Measurements from ENCODE around the gene SENP2. TPM values are rescaled to one million over a fixed set of nuclear protein-coding genes. Genes with fewer than 3 reads are reported as not detected.
A peak's percentile ranks its signal among the peaks of the same experiment; 100 is the strongest.
"Not testable (repeated sequence)": the region's sequence is repeated elsewhere in the genome, so short reads cannot be mapped to it uniquely, and the experiment has no call there.

The SENP2 gene
- total RNA-seq = 10 to 100 TPM; 23.2 to 24.6 TPM

DNA sequence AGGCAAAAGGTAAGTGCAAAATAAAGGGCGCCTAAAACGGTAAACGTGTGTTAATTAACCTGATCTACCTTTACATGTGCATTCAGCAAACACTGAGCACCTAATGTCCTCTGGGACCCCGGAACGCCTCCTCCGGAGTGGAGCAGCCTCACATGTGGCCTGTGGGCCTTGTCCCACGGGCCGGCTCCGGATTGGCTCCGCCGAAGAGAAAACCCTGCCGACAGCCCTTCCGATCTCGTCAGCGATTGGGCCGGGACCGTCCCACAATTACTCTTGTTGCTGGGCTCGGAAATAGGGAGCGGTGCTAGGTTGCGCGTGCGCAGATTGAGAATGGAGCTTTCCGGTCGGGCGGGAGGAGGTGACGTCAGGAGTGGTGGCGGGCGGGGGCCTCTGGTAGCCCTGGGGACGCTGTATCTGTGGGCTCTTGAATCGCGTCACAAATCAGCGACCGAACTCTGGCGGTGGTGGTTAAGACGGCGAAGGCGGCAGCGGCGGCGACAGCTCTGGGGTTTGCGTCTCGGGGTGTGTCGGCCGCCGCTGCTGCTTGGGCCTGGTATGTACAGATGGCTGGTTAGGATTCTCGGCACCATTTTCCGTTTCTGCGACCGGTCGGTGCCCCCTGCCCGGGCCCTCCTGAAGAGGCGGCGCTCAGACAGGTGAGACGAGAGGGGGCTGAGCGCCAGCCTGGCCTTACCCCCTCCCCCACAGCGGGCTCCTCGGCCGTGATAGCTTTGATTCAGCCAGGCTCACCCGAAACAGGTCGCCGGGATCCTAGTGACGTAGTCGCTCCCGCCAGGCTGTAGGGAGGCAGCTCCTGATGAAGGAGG, at the start of gene SENP2:
TSS of gene SENP2 (plus strand) at position 437 of the 827 bp plus-strand sequence. CDS start at position 556, 119 bp downstream.
- DNase-seq = peak; percentile 100
- Mint-ChIP-seq H3K27me3 (no peaks in the 10 kb centered on the region), H3K4me3 (peak within 1 kb of the TSS; percentile 87), H3K27ac (peak within 1 kb of the TSS; percentile 93), H3K36me3 (ENCODE audit: low read depth) (peaks cover 2% of the 10 kb centered on the region), H3K9me3 (ENCODE audit: low read depth) (no peaks in the 10 kb centered on the region), H3K4me1 (peaks cover 26% of the 10 kb centered on the region)
- ChIA-PET POLR2A (interaction anchor here (0.5 to 1.9 kb wide), 8 partner anchors 9 to 1721 kb away, joined by 3 to 9 read pairs (median 3); partner anchors contain the start of gene TMEM41A), CTCF (interaction anchor here (0.6 to 2.1 kb wide), 7 partner anchors 9 to 674 kb away, joined by 3 to 14 read pairs (median 3); no protein-coding TSS in a partner anchor)
- intact Hi-C loops (cut with DNase I, micrococcal nuclease) = loop anchor here (1.0 to 5.0 kb wide), 9 partner anchors 27 to 1399 kb away; partner anchors contain the start of genes TMEM41A (in 2 of the 2), ABCF3 (in 1 of the 2), DNAJB11 (in 1 of the 2) and EIF4A2 (in 1 of the 2)
- ATAC-seq = peak; percentile 98

DNA sequence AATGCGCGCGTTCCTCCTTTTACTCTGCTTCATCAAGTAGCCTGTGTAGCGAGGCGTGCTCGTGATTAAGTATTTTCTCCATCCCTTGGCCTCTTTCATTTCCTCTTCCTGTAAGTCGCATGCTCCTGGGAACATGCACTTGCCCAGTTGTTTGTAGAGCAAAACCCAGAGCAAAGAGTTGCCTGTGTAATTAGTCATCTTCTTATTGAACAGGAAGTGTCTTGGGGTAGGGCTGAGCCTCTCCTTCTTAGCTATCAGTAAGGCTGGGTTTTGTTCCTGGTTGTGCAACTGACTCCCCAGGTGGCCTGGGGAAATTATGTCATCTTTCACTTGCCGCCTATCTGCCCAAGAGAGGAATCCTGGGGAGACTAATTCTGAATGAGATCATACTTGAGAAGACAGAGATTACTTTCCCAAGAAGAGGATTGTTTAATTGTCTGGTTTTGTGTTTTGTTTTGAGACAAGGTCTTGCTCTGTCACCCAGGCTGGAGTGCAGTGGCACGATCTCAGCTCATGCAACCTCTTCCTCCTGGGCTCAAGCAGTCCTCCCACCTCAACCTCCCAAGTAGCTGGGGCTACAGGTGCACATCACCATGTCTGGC, 48.6 kb upstream of the SENP2 start:
- peaks cover 2% of the 10 kb centered on the region for H3K27me3 Mint-ChIP-seq
- peaks cover 15% of the 10 kb centered on the region for H3K4me1 Mint-ChIP-seq
- H3K36me3 Mint-ChIP-seq (ENCODE audit: low read depth) = no peaks in the 10 kb centered on the region
- CTCF ChIA-PET = interaction anchor here (1.7 kb wide), 1 partner anchor 8 kb away, joined by 5 read pairs; no protein-coding TSS in a partner anchor
- peak overlapping the region; percentile 87 for H3K27ac Mint-ChIP-seq
- DNase-seq = peak; percentile 73
- POLR2A ChIA-PET = interaction anchor here (0.6 kb wide), 1 partner anchor 105 kb away, joined by 3 read pairs; no protein-coding TSS in a partner anchor
- intact Hi-C loops (cut with DNase I, micrococcal nuclease) = no loop called here
- ATAC-seq = peak; percentile 98
- H3K4me3 Mint-ChIP-seq = no peak overlapping the region
- no peaks in the 10 kb centered on the region for H3K9me3 Mint-ChIP-seq (ENCODE audit: low read depth)

DNA sequence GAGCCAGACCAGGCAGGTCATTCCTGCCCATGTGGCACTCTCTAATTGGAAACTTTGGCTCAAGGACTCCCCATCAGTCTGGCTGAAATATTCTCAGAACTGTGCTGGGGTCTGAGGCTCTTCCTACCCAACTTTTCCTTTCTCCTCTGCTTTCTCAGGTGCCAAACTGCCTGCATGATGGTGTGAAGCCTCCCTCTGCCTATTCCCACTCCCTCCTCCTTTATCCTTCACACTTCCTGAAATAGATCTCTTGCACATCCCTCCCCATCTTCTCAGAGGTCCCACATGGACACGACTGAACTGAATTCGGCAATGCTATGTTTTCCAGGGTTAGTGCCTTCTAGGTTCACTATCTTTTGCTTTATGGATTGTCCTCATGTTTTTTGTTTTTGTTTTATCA, 46.2 kb upstream of the SENP2 start:
- H3K27ac Mint-ChIP-seq = no peak overlapping the region
- DNase-seq (no peak), ATAC-seq (no peak)
- ChIA-PET CTCF (interaction anchor here (0.5 kb wide), 1 partner anchor 184 kb away, joined by 4 read pairs; no protein-coding TSS in a partner anchor), POLR2A (no interaction called here)
- H3K4me3 Mint-ChIP-seq = no peak overlapping the region
- H3K36me3 Mint-ChIP-seq (ENCODE audit: low read depth) = no peaks in the 10 kb centered on the region
- no peaks in the 10 kb centered on the region for H3K9me3 Mint-ChIP-seq (ENCODE audit: low read depth)
- intact Hi-C loops (cut with DNase I, micrococcal nuclease) = no loop called here
- H3K4me1 Mint-ChIP-seq = peaks cover 15% of the 10 kb centered on the region
- peaks cover 2% of the 10 kb centered on the region for H3K27me3 Mint-ChIP-seq

DNA sequence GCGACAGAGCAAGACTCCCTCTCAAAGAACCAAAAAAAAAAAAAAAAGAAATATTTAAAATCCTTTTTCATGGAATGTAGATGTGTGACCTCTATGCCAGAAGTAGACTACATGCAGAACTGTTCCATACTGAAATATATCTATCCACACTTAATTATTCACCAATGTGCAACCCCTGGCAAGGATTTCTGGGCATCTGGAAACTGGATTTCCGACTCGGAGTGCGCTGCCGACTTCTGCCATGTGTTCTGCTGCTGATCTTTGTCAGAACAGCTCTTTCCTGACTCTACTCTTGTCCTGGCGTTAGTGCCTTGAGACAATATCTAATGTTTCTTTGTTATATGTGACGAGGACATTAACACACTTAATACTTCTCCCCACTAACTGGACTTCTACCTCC, 45.4 kb upstream of the SENP2 start:
- Mint-ChIP-seq H3K4me3 (no peak overlapping the region), H3K9me3 (ENCODE audit: low read depth) (no peaks in the 10 kb centered on the region), H3K27me3 (peaks cover 2% of the 10 kb centered on the region), H3K27ac (no peak overlapping the region), H3K36me3 (ENCODE audit: low read depth) (no peaks in the 10 kb centered on the region), H3K4me1 (peaks cover 15% of the 10 kb centered on the region)
- intact Hi-C loops (cut with DNase I, micrococcal nuclease) = no loop called here
- no peak for DNase-seq
- CTCF ChIA-PET = no interaction called here
- ATAC-seq = no peak
- POLR2A ChIA-PET = no interaction called here

DNA sequence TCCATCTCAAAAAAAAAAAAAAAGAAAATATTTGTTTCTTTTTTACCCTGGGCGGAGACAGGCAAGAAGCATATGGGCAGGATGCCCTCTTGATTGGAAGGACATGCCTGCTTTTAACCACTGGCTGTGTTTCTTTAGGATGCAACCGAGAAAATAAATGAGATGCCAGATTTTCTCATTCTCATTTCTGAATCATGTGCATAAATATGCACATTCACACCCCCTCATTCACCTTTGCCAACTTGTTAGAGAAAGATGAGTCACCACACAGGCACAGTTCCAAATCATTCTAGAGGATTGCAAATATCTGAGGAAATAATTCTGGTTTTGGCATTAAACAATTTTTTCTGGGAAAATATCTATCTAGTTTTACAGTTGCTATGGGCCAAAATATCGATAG, 37.0 kb upstream of the SENP2 start:
- Mint-ChIP-seq H3K27me3 (no peaks in the 10 kb centered on the region), H3K36me3 (ENCODE audit: low read depth) (no peaks in the 10 kb centered on the region), H3K9me3 (ENCODE audit: low read depth) (no peaks in the 10 kb centered on the region), H3K4me3 (no peak overlapping the region), H3K4me1 (peaks cover 17% of the 10 kb centered on the region), H3K27ac (no peak overlapping the region)
- ChIA-PET CTCF (no interaction called here), POLR2A (no interaction called here)
- intact Hi-C loops (cut with DNase I, micrococcal nuclease) = no loop called here
- ATAC-seq = peak; percentile 44
- DNase-seq = no peak

DNA sequence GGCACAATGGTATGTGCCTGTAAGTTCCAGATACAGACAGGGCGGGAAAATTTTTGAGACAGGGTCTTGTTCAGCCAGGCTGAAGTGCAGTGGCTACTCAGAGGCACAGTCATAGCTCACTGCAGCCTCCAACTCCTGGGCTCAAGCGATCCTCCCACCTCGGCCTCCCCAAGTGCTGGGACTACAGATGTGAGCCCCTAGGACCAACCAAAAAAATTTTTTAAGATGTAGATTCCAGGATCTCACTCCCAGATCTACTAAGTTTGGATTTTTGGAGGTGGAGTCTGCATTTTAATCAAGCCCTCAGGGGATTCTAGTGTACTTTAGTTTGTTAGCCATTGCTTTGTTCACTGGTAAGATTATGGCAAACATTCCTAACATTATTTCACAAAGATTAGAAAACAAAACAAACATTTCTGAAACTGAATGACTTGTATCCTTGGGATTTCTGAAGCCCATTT, 36.4 kb upstream of the SENP2 start:
- ChIA-PET CTCF (no interaction called here), POLR2A (no interaction called here)
- Mint-ChIP-seq H3K9me3 (ENCODE audit: low read depth) (no peaks in the 10 kb centered on the region), H3K27ac (no peak overlapping the region), H3K4me1 (peaks cover 17% of the 10 kb centered on the region), H3K36me3 (ENCODE audit: low read depth) (no peaks in the 10 kb centered on the region), H3K27me3 (no peaks in the 10 kb centered on the region), H3K4me3 (no peak overlapping the region)
- intact Hi-C loops (cut with DNase I, micrococcal nuclease) = no loop called here
- ATAC-seq (no peak), DNase-seq (no peak)

DNA sequence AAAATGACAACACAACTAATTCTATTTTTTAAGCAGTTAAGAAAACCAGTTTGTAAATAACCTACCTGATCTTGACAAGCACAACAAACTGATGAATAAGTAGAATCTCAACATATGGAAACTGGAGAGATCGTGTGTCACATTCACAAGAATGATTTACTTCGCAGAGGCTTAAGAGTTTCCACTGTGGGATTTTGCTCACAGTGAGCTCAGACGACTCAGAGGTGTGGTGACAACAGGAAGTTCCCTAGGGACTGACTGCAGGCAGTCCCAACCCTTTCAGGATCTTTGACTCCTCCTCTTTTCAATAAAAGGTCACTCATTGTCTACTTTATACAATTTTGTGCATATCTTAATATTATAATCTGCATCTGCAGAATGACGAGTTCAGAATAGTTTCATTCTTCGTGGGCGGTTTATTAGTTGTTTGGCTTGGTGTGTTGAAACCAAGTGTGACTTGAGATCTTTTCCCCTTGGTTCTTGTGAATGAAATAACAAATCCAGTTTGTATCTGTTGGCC, 33.7 kb upstream of the SENP2 start, which contains the start of gene LIPH:
TSS of gene LIPH (minus strand) at position 231 of the 520 bp plus-strand sequence. CDS start at position 114, 117 bp downstream.
- H3K9me3 Mint-ChIP-seq (ENCODE audit: low read depth) = no peaks in the 10 kb centered on the region
- CTCF ChIA-PET = interaction anchor here (0.9 to 1.2 kb wide), 2 partner anchors 19 to 24 kb away, joined by 5 to 6 read pairs; no protein-coding TSS in a partner anchor
- POLR2A ChIA-PET = interaction anchor here (1.0 kb wide), 1 partner anchor 53 kb away, joined by 3 read pairs; the partner anchor contains the start of gene TMEM41A
- peaks cover 13% of the 10 kb centered on the region for H3K4me1 Mint-ChIP-seq
- ATAC-seq (peak; percentile 94), DNase-seq (peak; percentile 44)
- intact Hi-C loops (cut with DNase I, micrococcal nuclease) = loop anchor here (1.0 to 2.0 kb wide), 2 partner anchors 54 kb away; partner anchors contain the start of gene TMEM41A (in 1 of the 2)
- no peaks in the 10 kb centered on the region for H3K27me3 Mint-ChIP-seq
- no peak within 1 kb of the TSS for H3K27ac Mint-ChIP-seq
- no peaks in the 10 kb centered on the region for H3K36me3 Mint-ChIP-seq (ENCODE audit: low read depth)
- no peak within 1 kb of the TSS for H3K4me3 Mint-ChIP-seq

DNA sequence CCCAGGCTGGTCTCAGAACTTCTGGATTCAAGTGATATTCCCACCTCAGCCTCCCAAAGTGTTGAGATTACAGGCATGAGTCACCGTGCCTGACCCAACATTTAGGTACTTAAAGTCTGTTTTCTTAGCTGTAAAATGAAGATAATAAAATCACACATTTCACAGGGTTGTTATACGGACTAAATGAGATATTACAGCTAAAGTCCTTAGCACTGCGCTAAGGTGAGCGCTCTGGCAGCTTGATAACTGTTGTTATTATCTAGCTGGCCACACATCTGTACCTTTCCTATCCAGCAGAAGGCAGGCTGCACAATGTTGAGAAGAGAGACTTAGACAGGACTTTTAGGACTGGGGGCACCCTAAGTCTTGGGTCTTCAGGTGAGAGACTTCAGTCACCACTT, 31.0 kb upstream of the SENP2 start:
- intact Hi-C loops (cut with DNase I, micrococcal nuclease) = loop anchor here in 1 of 2 experiments (5.0 kb wide), 1 partner anchor 93 kb away; no protein-coding TSS in a partner anchor
- Mint-ChIP-seq H3K27ac (no peak overlapping the region), H3K27me3 (peaks cover 2% of the 10 kb centered on the region), H3K4me1 (peaks cover 17% of the 10 kb centered on the region), H3K9me3 (ENCODE audit: low read depth) (no peaks in the 10 kb centered on the region), H3K36me3 (ENCODE audit: low read depth) (no peaks in the 10 kb centered on the region), H3K4me3 (no peak overlapping the region)
- CTCF ChIA-PET = interaction anchor here (0.9 kb wide), 1 partner anchor 20 kb away, joined by 3 read pairs; no protein-coding TSS in a partner anchor
- POLR2A ChIA-PET = no interaction called here
- ATAC-seq (no peak), DNase-seq (no peak)

DNA sequence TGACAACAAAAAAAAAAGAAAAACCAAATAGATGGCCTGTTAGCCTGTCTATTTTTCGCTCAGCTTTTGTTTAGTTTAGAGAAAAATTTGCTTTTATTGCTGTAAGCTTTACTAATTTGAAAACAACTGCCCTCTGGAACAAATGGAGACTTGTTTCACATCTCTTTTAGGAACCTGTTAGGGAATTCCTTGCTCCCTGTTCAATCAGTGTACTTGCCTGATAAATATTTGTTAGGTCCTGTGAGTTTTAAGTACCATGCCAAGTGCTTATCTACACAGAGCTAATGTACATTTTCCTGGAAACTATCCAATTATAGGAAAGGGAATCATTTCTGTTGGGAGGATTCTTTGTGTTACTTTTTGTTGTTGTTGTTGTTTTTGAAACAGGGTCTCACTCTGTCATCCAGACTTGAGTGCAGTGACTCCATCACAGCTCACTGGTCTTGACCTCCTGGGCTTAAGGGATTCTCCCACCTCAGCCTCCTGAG, 30.2 kb upstream of the SENP2 start:
- no peaks in the 10 kb centered on the region for H3K36me3 Mint-ChIP-seq (ENCODE audit: low read depth)
- ATAC-seq (no peak), DNase-seq (no peak)
- POLR2A ChIA-PET = no interaction called here
- no peak overlapping the region for H3K27ac Mint-ChIP-seq
- no peaks in the 10 kb centered on the region for H3K9me3 Mint-ChIP-seq (ENCODE audit: low read depth)
- intact Hi-C loops (cut with DNase I, micrococcal nuclease) = loop anchor here in 1 of 2 experiments (5.0 kb wide), 1 partner anchor 94 kb away; no protein-coding TSS in a partner anchor
- H3K4me1 Mint-ChIP-seq = peaks cover 17% of the 10 kb centered on the region
- peaks cover 2% of the 10 kb centered on the region for H3K27me3 Mint-ChIP-seq
- H3K4me3 Mint-ChIP-seq = no peak overlapping the region
- CTCF ChIA-PET = no interaction called here

DNA sequence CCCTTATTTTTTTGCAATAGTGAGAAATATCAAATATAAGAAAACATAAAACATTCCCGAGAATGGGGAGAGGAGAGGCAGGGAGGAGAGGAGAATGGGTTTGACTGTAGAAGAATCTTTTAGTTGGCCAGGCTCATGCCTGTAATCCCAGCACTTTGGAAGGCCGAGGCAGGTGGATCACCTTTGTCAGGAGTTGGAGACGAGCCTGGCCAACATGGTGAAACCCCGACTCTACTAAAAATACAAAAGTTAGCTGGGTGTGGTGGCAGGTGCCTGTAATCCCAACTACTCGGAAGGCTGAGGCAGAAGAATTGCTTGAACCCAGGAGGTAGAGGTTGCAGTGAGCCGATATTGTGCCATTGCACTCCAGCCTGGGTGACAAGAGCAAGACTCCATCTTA, 29.5 kb upstream of the SENP2 start:
- DNase-seq; POLR2A ChIA-PET; H3K4me3 Mint-ChIP-seq; H3K9me3 Mint-ChIP-seq (ENCODE audit: low read depth); ATAC-seq; H3K27me3 Mint-ChIP-seq; H3K36me3 Mint-ChIP-seq (ENCODE audit: low read depth); H3K27ac Mint-ChIP-seq: not testable (repeated sequence)
- CTCF ChIA-PET = interaction anchor here (0.7 to 1.0 kb wide), 2 partner anchors 60 to 95 kb away, joined by 3 to 5 read pairs; no protein-coding TSS in a partner anchor
- H3K4me1 Mint-ChIP-seq = peaks cover 20% of the 10 kb centered on the region
- intact Hi-C loops (cut with DNase I, micrococcal nuclease) = loop anchor here in 1 of 2 experiments (5.0 kb wide), 1 partner anchor 94 kb away; no protein-coding TSS in a partner anchor

DNA sequence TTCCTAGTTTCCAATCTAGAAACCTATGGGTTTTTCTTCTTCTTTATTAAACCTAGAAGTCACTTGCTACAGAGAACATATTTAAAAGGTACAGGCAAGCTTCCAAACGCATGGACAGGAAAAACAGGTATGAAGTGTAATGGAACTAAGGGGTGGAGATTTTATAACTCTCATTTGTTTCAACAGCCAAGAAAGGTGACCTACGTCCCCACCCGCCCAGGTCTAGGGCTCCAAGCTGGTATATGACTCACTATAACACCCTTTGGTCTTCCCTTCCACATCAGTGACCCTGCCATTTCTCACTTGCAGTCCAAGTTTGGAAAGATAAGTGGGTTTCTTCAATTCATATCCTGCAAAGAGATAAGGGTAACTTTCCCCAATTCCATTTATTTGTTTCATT, 27.7 kb upstream of the SENP2 start:
- Mint-ChIP-seq H3K4me1 (peaks cover 14% of the 10 kb centered on the region), H3K27ac (no peak overlapping the region), H3K9me3 (ENCODE audit: low read depth) (no peaks in the 10 kb centered on the region), H3K4me3 (no peak overlapping the region), H3K27me3 (peaks cover 2% of the 10 kb centered on the region), H3K36me3 (ENCODE audit: low read depth) (no peaks in the 10 kb centered on the region)
- intact Hi-C loops (cut with DNase I, micrococcal nuclease) = loop anchor here in 1 of 2 experiments (5.0 kb wide), 1 partner anchor 96 kb away; no protein-coding TSS in a partner anchor
- POLR2A ChIA-PET = no interaction called here
- no peak for DNase-seq
- CTCF ChIA-PET = interaction anchor here (0.6 to 3.7 kb wide), 20 partner anchors 11 to 250 kb away, joined by 3 to 27 read pairs (median 4); partner anchors contain the start of gene SENP2
- no peak for ATAC-seq
